ENCODE data around the gene TMEM82. TPM values are rescaled to one million over a fixed set of nuclear protein-coding genes. Genes with fewer than 3 reads are reported as not detected.

The TMEM82 gene
- total RNA-seq, 1 donor from 2014 or later, result not detected

GRCh38 chr1:15722411-15722810, 19.9 kb upstream of the TMEM82 start:
- no peak for DNase-seq (ENCODE audit: low spot score in 2 of 2)
- Histone ChIP-seq H3K27me3 (no peaks in the 10 kb centered on the region), H3K4me1 (no peaks in the 10 kb centered on the region), H3K4me3 (no peak overlapping the region), H3K9me3 (no peaks in the 10 kb centered on the region), H3K27ac (no peak overlapping the region), H3K36me3 (peaks cover 94 to 95% of the 10 kb centered on the region in 2 donors)
- no peak for TF ChIP-seq CTCF (IDR thresholded peaks at IDR 0.05)
- intact Hi-C loops (cut with DNase I), result no loop called here

GRCh38 chr1:15722836-15723532, 19.3 kb upstream of the TMEM82 start:
- Histone ChIP-seq H3K27ac (no peak overlapping the region), H3K36me3 (peaks cover 94 to 95% of the 10 kb centered on the region in 2 donors), H3K4me1 (no peaks in the 10 kb centered on the region), H3K9me3 (no peaks in the 10 kb centered on the region), H3K4me3 (no peak overlapping the region), H3K27me3 (no peaks in the 10 kb centered on the region)
- intact Hi-C loops (cut with DNase I), result no loop called here
- DNase-seq (ENCODE audit: low spot score in 2 of 2), result no peak
- TF ChIP-seq CTCF (IDR thresholded peaks at IDR 0.05), result no peak

GRCh38 chr1:15723631-15724246, 18.6 kb upstream of the TMEM82 start:
- intact Hi-C loops (cut with DNase I), result no loop called here
- Histone ChIP-seq H3K27me3 (no peaks in the 10 kb centered on the region), H3K4me1 (no peaks in the 10 kb centered on the region), H3K36me3 (peaks cover 94 to 95% of the 10 kb centered on the region in 2 donors), H3K27ac (no peak overlapping the region), H3K4me3 (no peak overlapping the region), H3K9me3 (no peaks in the 10 kb centered on the region)
- no peak for TF ChIP-seq CTCF (IDR thresholded peaks at IDR 0.05)
- DNase-seq (ENCODE audit: low spot score in 2 of 2), result no peak

- TF ChIP-seq CTCF (IDR thresholded peaks at IDR 0.05), result no peak
- Histone ChIP-seq H3K27me3 (no peaks in the 10 kb centered on the region), H3K36me3 (peaks cover 94% of the 10 kb centered on the region in 2 donors), H3K4me1 (no peaks in the 10 kb centered on the region), H3K4me3 (no peak overlapping the region), H3K9me3 (no peaks in the 10 kb centered on the region), H3K27ac (no peak overlapping the region)
- intact Hi-C loops (cut with DNase I), result no loop called here
- no peak for DNase-seq (ENCODE audit: low spot score in 2 of 2)
Observed at GRCh38 chr1:15724949-15725880, 17.1 kb upstream of the TMEM82 start.

GRCh38 chr1:15726508-15726907, 15.8 kb upstream of the TMEM82 start:
- Histone ChIP-seq H3K27ac (no peak overlapping the region), H3K4me3 (no peak overlapping the region), H3K4me1 (no peaks in the 10 kb centered on the region), H3K27me3 (no peaks in the 10 kb centered on the region), H3K36me3 (peaks cover 94 to 96% of the 10 kb centered on the region in 2 donors), H3K9me3 (no peaks in the 10 kb centered on the region)
- intact Hi-C loops (cut with DNase I), result no loop called here
- no peak for TF ChIP-seq CTCF (IDR thresholded peaks at IDR 0.05)
- DNase-seq (ENCODE audit: low spot score in 2 of 2), result no peak

Data from ascending aorta (tissue), 2 donors.